SK-N-SH (cell line): ENCODE results near the gene ZNF384. TPM values are rescaled to one million over a fixed set of nuclear protein-coding genes. Genes with fewer than 3 reads are reported as not detected.
A peak's percentile ranks its signal among the peaks of the same experiment; 100 is the strongest.

Source experiments
- CTCF ChIA-PET: fragments of 300-600, 350-600 bp; formaldehyde crosslinking; extraction: SDS; loops from one replicate; lab custom pipeline; 2021; lab: Yijun Ruan, JAX
- POLR2A ChIA-PET: fragments of 350-600 bp; sonication (Branson Sonifier 250); formaldehyde crosslinking; extraction: SDS; loops from one replicate; lab custom pipeline; 2020; ENCODE audit warnings: antibody characterized with exemption, inconsistent platforms; lab: Yijun Ruan, JAX
- DNase-seq: peaks from one replicate; pipeline ENCODE4 v3.0.0; 2012
- H2AFZ ChIP-seq: fragments of 200-600 bp; sonication (generic); 2 replicates; pipeline ENCODE4 v1.8.1; 2016; ENCODE audit warnings: antibody characterized with exemption, mild to moderate bottlenecking, low read depth
- H3F3A ChIP-seq: fragments of 200-600 bp; sonication (generic); replicated peaks from 2 replicates; pipeline ENCODE3; 2016; ENCODE audit warnings: antibody characterized with exemption, mild to moderate bottlenecking; ENCODE audit not compliant: insufficient read depth
- H3K27ac ChIP-seq, 2 experiments: fragments of 200-500 bp in 1 of 2; fragments of 200-600 bp in 1 of 2; sonication (Bioruptor generic) in 1 of 2; sonication (generic), shearing (Covaris generic) in 1 of 2; 2 replicates each; pipeline versions ENCODE4 v1.5.1 to v1.6.1; 2014 to 2016; ENCODE audit warnings: low read depth in 2 of 2, inconsistent platforms in 1 of 2, low read length in 1 of 2, mild to moderate bottlenecking in 1 of 2, mixed read lengths in 1 of 2
- H3K27me3 ChIP-seq: fragments of 200-600 bp; sonication (generic), shearing (Covaris generic); 2 replicates; pipeline ENCODE4 v1.6.1; 2016; ENCODE audit warnings: mixed run types; ENCODE audit not compliant: insufficient read depth
- H3K36me3 ChIP-seq, 2 experiments: fragments of 200-500 bp in 1 of 2; fragments of 200-600 bp in 1 of 2; sonication (Bioruptor generic) in 1 of 2; sonication (generic) in 1 of 2; replicated peaks in 1 of 2; 2 replicates each; pipeline versions ENCODE3 to v1.5.1; 2014 to 2016; ENCODE audit warnings: low read length in 1 of 2, mild to moderate bottlenecking in 1 of 2; ENCODE audit not compliant: insufficient read depth in 2 of 2, control insufficient read depth in 1 of 2
- H3K4me1 ChIP-seq, 2 experiments: fragments of 200-500 bp in 1 of 2; fragments of 200-600 bp in 1 of 2; sonication (Bioruptor generic) in 1 of 2; sonication (generic), shearing (Covaris generic) in 1 of 2; 2 replicates each; pipeline versions ENCODE4 v1.5.1 to v1.6.1; 2014 to 2016; ENCODE audit warnings: low read depth in 1 of 2, low read length in 1 of 2, mixed run types in 1 of 2; ENCODE audit not compliant: insufficient read depth in 2 of 2, control insufficient read depth in 1 of 2
- H3K4me2 ChIP-seq: fragments of 200-600 bp; sonication (generic), shearing (Covaris generic); 2 replicates; pipeline ENCODE4 v1.6.1; 2017; ENCODE audit warnings: mixed run types
- H3K4me3 ChIP-seq, 2 experiments: fragments of 200-500 bp in 1 of 2; fragments of 200-600 bp in 1 of 2; sonication (Bioruptor generic) in 1 of 2; sonication (generic), shearing (Covaris generic) in 1 of 2; 2 replicates each; pipeline versions ENCODE4 v1.5.1 to v1.8.1; 2014 to 2016; ENCODE audit warnings: low read depth in 2 of 2, inconsistent platforms in 1 of 2, low read length in 1 of 2, mild to moderate bottlenecking in 1 of 2, mixed read lengths in 1 of 2, moderate library complexity in 1 of 2
- H3K79me2 ChIP-seq: fragments of 200-600 bp; sonication (generic); 2 replicates; pipeline ENCODE4 v1.8.1; 2017; ENCODE audit warnings: mild to moderate bottlenecking; ENCODE audit not compliant: insufficient read depth
- H3K9ac ChIP-seq: fragments of 200-600 bp; sonication (generic); 2 replicates; pipeline ENCODE4 v1.6.1; 2017; ENCODE audit warnings: mixed run types
- H3K9me2 ChIP-seq: fragments of 200-600 bp; sonication (generic); 2 replicates; pipeline ENCODE4 v1.6.1; 2017; ENCODE audit warnings: mixed run types
- H3K9me3 ChIP-seq: fragments of 200-600 bp; sonication (generic); 2 replicates; pipeline ENCODE4 v1.6.1; 2017; ENCODE audit warnings: mixed run types, mild to moderate bottlenecking, moderate library complexity
- H4K20me1 ChIP-seq: fragments of 200-600 bp; sonication (generic); 2 replicates; pipeline ENCODE4 v1.6.1; 2017; ENCODE audit warnings: mild to moderate bottlenecking, mixed run types; ENCODE audit not compliant: insufficient read depth
- CHD2 ChIP-seq: fragments of 150-350 bp; IDR thresholded peaks from 2 replicates; pipeline ENCODE4 v1.6.1; 2018; ENCODE audit warnings: low read length; ENCODE audit not compliant: partially characterized antibody
- EP300 ChIP-seq, 2 experiments: IDR thresholded peaks; 2 replicates each; pipeline versions ENCODE4 v1.4.0 to v1.6.1; 2012; ENCODE audit warnings: borderline replicate concordance in 1 of 2, low read depth in 1 of 2, low read length in 1 of 2
- FOXM1 ChIP-seq: IDR thresholded peaks from 2 replicates; pipeline ENCODE4 v1.4.0; 2012; ENCODE audit warnings: low read depth, mild to moderate bottlenecking
- JUND ChIP-seq: IDR thresholded peaks from 2 replicates; pipeline ENCODE4 v1.4.0; 2012
- NRF1 ChIP-seq: IDR thresholded peaks from 2 replicates; pipeline ENCODE4 v1.6.1; 2012; ENCODE audit warnings: low read depth, mild to moderate bottlenecking, low read length
- POLR2AphosphoS5 ChIP-seq: IDR thresholded peaks from 2 replicates; pipeline ENCODE4 v1.6.1; 2012; ENCODE audit warnings: low read depth, low read length
- RAD21 ChIP-seq: IDR thresholded peaks from 2 replicates; pipeline ENCODE4 v1.6.1; 2012; ENCODE audit warnings: mild to moderate bottlenecking, low read length
- RCOR1 ChIP-seq: fragments of 150-350 bp; IDR thresholded peaks from 2 replicates; pipeline ENCODE4 v1.6.1; 2017; ENCODE audit warnings: antibody characterized with exemption, low read length
- RXRA ChIP-seq: IDR thresholded peaks from 2 replicates; pipeline ENCODE4 v1.4.0; 2012; ENCODE audit warnings: low read depth, mild to moderate bottlenecking, borderline replicate concordance
- SMC3 ChIP-seq: IDR thresholded peaks from 2 replicates; pipeline ENCODE4 v1.6.1; 2012; ENCODE audit warnings: low read depth, low read length, improper control_type of control experiment
- WGBS: methylation state at CpG from one replicate; pipeline ENCODE4 v1.1.6; 2017; ENCODE audit warnings: low lambda C conversion rate; 5-methylcytosine and 5-hydroxymethylcytosine counted together
- polyA plus RNA-seq, 3 experiments: library from polyadenylated mRNA; depleted of rRNA; stranded (reverse); fragments of >200 nt; gene quantifications; 2 replicates each; pipeline ENCODE4 v1.2.3, GENCODE V29; 2012
- TF ChIP-seq, protein P1 (sequence below): fragments of 200-600 bp; sonication (generic); IDR thresholded peaks from 2 replicates; pipeline ENCODE4 v1.6.1; 2017; ENCODE audit warnings: antibody characterized with exemption, mild to moderate bottlenecking, moderate library complexity
- TF ChIP-seq, protein P2 (sequence below): IDR thresholded peaks from 2 replicates; pipeline ENCODE4 v1.6.1; 2012; ENCODE audit warnings: mild to moderate bottlenecking, low read depth, low read length, moderate library complexity
- TF ChIP-seq, protein P3 (sequence below): fragments of 150-350 bp; IDR thresholded peaks from 2 replicates; pipeline ENCODE4 v1.6.1; 2017; ENCODE audit warnings: antibody characterized with exemption, low read length, low read depth, borderline replicate concordance
- TF ChIP-seq, protein P4 (sequence below): fragments of 150-350 bp; IDR thresholded peaks from 2 replicates; pipeline ENCODE4 v1.6.1; 2016; ENCODE audit warnings: mild to moderate bottlenecking, low read depth, low read length

ZNF384 gene
- polyA plus RNA-seq, 1 of the 3 experiments (the other 2 are of a cell fraction), result 64.9 TPM

DNA sequence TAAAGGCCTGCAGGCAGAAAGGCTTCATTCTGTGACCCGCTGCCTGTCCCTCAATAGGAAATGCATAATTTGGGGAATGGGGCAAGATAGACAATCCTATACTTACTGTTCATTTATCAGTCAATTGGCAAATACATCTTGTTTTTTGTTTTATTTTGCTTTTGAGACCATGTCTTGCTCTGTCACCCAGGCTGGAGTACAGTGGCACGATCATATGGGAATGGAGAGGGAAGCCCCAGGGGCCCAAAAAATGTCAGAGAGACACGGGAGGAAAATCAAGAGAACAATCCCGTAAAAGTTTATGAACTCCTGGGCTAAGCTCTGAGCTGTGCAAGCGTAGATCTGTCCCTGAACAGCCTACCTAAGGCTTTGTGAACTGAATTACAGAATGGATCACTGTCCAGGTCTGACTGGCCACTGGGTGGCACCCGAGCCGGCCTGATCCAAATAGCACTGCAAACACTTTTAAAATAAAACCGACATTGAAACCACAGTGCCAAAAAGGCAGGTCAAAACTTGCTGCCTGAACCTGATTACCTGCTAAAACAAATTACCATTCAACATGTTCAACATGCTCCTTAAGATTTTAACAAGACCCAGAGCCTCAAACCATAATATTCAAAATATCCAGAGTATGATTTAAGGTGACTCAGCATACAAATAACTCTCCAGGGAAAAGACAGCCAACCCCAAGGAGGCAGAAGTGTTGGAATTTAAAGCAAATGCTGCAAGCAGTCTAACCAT is 46.4 kb upstream of the ZNF384 start:
- Histone ChIP-seq H3K4me2 (no peak overlapping the region), H3K9ac (no peak overlapping the region), H3K4me1 (peaks cover 0 to 6% of the 10 kb centered on the region in 2 experiments; a peak in 1 of 4 replicates), H3K4me3 (no peak overlapping the region), H3K36me3 (peaks cover 10 to 17% of the 10 kb centered on the region in 2 experiments), H3K27ac (peak overlapping the region; percentile 39 to 50; a peak in 3 of 4 replicates), H3F3A (peaks cover 15% of the 10 kb centered on the region), H2AFZ (peak overlapping the region; percentile 46; the same call in 1 of the 2 replicates), H4K20me1 (no peaks in the 10 kb centered on the region), H3K79me2 (no peaks in the 10 kb centered on the region), H3K9me3 (no peaks in the 10 kb centered on the region), H3K9me2 (no peaks in the 10 kb centered on the region), H3K27me3 (no peaks in the 10 kb centered on the region)
- peak; percentile 76 for DNase-seq
- POLR2A ChIA-PET, result no interaction called here
- WGBS, result 37% methylated on average over 8 of the region's 8 CpGs
- TF ChIP-seq JUND (peak; percentile 25; the same call in 1 of the 2 replicates), CHD2 (no peak), FOXM1 (no peak), SMC3 (peak; percentile 76), RAD21 (peak; percentile 84), NRF1 (no peak)
- TF ChIP-seq, protein P1, sequence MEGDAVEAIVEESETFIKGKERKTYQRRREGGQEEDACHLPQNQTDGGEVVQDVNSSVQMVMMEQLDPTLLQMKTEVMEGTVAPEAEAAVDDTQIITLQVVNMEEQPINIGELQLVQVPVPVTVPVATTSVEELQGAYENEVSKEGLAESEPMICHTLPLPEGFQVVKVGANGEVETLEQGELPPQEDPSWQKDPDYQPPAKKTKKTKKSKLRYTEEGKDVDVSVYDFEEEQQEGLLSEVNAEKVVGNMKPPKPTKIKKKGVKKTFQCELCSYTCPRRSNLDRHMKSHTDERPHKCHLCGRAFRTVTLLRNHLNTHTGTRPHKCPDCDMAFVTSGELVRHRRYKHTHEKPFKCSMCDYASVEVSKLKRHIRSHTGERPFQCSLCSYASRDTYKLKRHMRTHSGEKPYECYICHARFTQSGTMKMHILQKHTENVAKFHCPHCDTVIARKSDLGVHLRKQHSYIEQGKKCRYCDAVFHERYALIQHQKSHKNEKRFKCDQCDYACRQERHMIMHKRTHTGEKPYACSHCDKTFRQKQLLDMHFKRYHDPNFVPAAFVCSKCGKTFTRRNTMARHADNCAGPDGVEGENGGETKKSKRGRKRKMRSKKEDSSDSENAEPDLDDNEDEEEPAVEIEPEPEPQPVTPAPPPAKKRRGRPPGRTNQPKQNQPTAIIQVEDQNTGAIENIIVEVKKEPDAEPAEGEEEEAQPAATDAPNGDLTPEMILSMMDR, result peak; percentile 81
- CTCF ChIA-PET, result interaction anchor here (0.6 to 9.5 kb wide), 11 partner anchors 9 to 104 kb away, joined by 3 to 80 read pairs (median 5); partner anchors contain the start of genes MLF2, P3H3 and PTMS

DNA sequence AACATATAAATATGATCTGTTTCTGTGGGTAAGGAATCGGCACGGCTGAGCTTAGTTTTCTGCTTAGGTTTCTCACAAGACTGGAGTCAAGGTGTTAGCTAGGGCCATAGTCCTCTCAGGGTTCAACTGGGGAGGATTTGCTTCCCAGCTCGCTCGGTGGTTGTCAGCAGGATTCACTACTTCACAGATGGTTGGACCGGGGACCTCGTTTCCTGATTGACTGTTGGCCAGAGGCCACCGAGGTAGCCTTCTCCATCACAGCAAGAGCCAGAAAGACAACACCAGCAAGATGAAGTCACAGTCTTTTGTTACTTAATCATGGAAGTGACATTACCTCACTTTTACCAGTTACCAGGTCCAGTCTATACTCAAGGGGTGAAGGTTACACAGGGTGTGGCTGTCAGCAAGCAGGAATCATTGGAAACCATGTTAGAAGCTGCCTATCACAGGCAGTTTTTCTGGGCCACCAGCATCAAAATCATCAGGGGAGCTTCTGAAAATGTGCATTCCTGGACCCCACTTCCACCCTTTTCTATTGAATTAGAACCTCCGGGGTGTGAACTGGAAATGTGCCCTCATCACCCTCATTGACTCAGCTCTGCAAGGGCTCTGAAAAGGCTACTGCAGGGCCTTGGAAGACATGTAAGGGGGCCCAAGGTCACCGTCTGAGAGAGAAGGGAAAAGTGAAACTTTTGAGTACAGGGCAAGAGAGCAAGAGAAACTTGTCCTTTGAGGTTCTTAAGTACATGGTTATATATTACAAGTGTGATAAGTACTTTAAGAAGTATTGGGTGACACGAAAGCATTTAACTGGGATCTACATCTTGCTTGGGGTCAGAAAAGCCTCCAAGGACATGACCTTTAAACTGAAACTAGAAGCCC is 45.6 kb upstream of the ZNF384 start:
- Histone ChIP-seq H3K4me3 (no peak overlapping the region), H3F3A (peaks cover 15% of the 10 kb centered on the region), H3K4me2 (no peak overlapping the region), H3K79me2 (no peaks in the 10 kb centered on the region), H2AFZ (no peak overlapping the region), H3K9me2 (no peaks in the 10 kb centered on the region), H3K27ac (peak overlapping the region in 1 of 2 experiments; percentile 50; a peak in 1 of 4 replicates), H3K4me1 (peaks cover 0 to 6% of the 10 kb centered on the region in 2 experiments; a peak in 1 of 4 replicates), H3K27me3 (no peaks in the 10 kb centered on the region), H3K9me3 (no peaks in the 10 kb centered on the region), H3K9ac (no peak overlapping the region), H4K20me1 (no peaks in the 10 kb centered on the region), H3K36me3 (peaks cover 10 to 25% of the 10 kb centered on the region in 2 experiments)
- WGBS, result 91% methylated on average over 10 of the region's 10 CpGs
- POLR2A ChIA-PET, result interaction anchor here (0.7 kb wide), 1 partner anchor 11 kb away, joined by 3 read pairs; the partner anchor contains the start of gene COPS7A
- DNase-seq, result no peak
- TF ChIP-seq, protein P2, sequence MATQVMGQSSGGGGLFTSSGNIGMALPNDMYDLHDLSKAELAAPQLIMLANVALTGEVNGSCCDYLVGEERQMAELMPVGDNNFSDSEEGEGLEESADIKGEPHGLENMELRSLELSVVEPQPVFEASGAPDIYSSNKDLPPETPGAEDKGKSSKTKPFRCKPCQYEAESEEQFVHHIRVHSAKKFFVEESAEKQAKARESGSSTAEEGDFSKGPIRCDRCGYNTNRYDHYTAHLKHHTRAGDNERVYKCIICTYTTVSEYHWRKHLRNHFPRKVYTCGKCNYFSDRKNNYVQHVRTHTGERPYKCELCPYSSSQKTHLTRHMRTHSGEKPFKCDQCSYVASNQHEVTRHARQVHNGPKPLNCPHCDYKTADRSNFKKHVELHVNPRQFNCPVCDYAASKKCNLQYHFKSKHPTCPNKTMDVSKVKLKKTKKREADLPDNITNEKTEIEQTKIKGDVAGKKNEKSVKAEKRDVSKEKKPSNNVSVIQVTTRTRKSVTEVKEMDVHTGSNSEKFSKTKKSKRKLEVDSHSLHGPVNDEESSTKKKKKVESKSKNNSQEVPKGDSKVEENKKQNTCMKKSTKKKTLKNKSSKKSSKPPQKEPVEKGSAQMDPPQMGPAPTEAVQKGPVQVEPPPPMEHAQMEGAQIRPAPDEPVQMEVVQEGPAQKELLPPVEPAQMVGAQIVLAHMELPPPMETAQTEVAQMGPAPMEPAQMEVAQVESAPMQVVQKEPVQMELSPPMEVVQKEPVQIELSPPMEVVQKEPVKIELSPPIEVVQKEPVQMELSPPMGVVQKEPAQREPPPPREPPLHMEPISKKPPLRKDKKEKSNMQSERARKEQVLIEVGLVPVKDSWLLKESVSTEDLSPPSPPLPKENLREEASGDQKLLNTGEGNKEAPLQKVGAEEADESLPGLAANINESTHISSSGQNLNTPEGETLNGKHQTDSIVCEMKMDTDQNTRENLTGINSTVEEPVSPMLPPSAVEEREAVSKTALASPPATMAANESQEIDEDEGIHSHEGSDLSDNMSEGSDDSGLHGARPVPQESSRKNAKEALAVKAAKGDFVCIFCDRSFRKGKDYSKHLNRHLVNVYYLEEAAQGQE, result no peak
- TF ChIP-seq RXRA (no peak), RCOR1 (no peak), FOXM1 (no peak), EP300 (IDR thresholded peaks at IDR 0.05; ENCODE audit: borderline replicate concordance in 1 of 2, low read depth in 1 of 2, low read length in 1 of 2) (no peak), POLR2AphosphoS5 (no peak)
- TF ChIP-seq, protein P3, sequence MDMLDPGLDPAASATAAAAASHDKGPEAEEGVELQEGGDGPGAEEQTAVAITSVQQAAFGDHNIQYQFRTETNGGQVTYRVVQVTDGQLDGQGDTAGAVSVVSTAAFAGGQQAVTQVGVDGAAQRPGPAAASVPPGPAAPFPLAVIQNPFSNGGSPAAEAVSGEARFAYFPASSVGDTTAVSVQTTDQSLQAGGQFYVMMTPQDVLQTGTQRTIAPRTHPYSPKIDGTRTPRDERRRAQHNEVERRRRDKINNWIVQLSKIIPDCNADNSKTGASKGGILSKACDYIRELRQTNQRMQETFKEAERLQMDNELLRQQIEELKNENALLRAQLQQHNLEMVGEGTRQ, result no peak
- TF ChIP-seq, protein P4, sequence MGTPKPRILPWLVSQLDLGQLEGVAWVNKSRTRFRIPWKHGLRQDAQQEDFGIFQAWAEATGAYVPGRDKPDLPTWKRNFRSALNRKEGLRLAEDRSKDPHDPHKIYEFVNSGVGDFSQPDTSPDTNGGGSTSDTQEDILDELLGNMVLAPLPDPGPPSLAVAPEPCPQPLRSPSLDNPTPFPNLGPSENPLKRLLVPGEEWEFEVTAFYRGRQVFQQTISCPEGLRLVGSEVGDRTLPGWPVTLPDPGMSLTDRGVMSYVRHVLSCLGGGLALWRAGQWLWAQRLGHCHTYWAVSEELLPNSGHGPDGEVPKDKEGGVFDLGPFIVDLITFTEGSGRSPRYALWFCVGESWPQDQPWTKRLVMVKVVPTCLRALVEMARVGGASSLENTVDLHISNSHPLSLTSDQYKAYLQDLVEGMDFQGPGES, result no peak
- CTCF ChIA-PET, result interaction anchor here (0.6 to 9.5 kb wide), 11 partner anchors 10 to 119 kb away, joined by 3 to 80 read pairs (median 5); partner anchors contain the start of genes COPS7A, MLF2 and PTMS
